HG02588 (cell line): ENCODE results near the gene BGLAP.

ENCODE experiments used
- ATAC-seq: cut with Tn5 transposase; IDR thresholded peaks from one replicate; pipeline ENCODE4 v1.9.1; 2021; ENCODE audit warnings: mild to moderate bottlenecking, moderate library complexity; ENCODE audit not compliant: unreplicated experiment

The BGLAP gene

DNA sequence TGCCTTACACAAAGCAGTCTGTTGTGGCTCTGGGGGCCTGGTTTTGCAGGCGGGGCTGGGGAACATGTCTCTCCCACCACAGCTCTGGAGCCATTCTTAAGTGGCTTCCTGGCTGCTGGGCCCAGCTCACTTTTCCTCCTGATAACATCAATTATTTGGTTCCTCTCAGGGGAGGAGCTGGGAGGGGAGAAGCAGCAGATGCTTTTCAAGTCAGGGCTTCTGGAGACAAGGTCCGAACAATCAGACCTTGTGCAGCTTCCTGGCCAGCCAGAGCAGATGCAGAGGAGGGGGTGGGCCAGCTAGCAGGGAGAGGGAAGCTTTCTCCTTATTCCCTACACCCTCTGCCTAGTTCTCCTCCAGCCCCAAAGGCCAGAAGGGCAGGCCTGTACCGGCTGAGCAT, 9.5 kb downstream of the BGLAP start:
- no peak for ATAC-seq

DNA sequence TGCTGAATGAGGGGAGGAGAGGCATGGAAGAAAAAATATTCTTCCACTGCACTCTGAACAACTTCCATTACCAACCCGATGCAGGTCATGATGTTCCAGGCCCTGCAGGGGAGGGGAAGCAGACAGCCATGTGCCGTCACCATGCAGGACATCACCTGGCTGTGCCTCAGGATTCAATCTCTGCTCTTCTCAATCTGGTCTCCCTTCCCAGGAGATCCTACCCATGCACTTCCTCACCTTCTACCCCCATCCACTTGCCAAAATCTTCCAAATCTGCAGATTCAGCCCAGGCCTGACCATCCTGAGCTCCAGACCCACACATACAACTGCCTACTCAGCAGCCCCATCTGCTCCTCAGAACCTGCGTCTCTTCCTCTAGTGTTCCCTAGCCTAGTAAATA, 11.7 kb downstream of the BGLAP start:
- no peak for ATAC-seq

DNA sequence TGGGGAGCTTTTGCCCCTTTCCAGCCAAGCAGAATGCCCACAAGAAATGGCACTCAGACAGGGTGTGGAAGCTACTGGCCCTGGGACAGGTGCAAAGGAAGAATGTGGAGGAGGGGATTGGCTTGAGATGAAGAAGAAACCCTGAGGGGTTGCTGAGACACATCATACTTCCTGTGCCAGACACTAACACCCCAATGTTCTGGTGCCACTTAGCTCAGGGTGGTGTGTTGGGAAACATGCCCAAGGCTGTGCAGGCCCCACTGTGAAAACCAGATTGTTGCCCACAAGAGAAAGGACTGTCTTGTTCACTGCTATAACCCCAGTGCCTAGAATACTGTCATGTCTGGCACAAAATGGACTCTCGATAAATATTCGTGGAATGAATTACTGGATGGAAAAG, 15.7 kb downstream of the BGLAP start:
- no peak for ATAC-seq

DNA sequence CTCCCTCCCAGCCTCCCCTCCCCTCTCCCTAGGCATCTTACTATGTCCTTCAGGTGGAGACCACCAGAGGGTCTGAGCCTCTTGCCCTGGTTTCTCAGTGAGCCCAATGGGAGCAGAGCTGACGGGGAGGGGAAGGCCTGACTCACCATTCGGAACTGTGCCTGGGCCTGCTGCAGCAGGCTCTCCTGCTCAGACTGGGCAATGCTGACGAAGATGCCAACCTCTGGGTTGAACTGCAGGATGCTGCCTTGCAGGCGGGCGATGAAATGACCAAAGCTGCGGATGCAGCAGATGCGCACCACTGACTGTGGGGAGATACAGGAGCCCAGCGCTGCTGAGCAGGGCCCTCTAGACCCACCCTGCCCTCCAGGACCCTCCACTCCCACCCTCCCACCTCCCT, 16.9 kb downstream of the BGLAP start:
- no peak for ATAC-seq

DNA sequence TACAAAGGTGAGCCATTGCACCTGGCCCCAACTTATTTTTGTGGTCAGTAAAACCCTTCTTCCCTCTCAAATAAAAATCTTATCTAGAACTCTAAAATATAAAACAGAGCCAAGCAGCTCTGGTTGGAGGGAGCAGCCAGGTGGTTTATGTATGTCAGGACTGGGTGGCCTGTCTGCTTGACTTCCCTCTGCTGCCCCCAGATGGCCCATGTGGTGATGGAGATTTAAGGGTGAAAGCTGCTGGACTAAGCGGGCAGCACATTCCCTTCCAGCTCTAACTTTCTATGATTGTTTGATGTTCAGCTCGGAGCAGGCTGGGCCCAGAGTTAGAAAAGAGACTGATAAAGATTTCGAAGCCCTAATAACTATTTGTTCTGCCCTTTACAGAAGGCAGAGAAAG, 17.8 kb downstream of the BGLAP start:
- ATAC-seq = no peak

DNA sequence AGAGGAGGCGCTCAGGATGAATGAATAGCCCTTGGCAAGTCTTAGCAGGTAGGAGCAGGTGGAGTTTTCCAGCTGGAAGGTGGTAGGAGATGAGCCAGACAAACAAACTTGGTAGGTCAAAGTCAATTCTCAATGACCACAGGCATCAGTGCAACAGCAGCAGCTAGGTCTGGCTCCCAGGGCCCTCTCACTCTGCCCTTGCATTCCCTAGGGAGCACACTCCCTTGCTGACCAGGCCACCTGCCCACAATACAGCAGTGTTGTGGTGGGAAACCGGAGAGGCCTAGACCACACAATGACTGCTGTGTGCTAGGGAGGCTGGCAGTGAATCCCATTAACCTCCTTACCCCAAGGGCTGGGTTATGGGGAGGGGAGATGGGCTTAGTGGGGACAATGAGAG, 18.9 kb downstream of the BGLAP start:
- no peak for ATAC-seq

DNA sequence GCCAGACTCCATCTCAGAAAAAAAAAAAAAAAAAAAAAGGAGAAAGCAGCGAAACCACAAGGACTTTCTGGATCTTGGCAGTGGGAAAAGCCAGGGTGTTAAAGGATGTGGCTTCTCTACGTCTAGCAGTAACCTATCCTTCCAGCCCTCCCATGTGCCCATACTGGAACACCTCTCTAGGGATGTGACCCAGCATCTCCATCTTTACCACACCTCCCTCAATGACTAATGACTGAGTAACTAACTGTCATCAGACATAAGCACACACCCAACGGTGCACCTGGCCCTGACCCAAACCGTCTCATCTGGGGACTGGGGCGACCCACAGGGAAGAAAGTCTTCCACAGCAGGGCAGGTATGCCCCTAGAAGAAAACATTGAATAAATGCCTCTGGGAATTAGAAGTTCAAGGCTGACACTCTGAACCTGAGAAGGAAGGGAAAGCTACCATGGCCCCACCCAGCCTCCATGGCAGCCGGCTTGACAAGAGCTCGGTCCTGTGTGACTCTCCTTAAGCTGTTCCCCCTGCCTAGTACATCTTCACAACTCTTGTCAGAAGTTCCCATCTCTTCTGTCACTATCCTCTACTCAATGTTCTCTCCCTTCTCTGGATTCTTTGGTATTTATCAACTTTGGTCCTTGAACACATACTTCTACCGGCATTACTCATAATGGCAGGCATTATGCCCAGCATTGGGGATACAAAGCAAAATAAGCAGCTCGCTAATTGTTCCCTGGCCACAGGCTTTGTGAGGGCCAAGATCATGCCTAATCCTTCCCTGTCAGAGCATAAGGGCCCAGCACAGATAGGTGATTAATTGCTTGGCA, 20.7 kb downstream of the BGLAP start:
- no peak for ATAC-seq

DNA sequence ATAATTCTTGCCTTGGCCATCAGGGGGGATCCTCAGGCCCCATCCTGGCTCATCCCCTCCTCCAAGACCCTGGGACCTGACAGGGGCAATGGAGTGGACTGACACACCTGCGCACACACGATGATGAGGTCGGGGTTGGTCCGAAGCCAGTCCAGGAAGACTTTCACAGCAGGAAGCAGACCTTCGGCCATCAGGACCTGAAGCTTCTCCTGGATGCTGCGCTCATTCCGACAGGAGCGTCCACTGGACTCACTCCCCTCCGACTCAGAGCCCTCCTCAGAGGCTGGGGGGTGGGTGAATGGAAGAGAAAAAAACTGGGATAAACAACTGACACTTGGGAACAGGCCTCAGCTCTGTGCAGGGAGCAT, 21.3 kb downstream of the BGLAP start:
- ATAC-seq = no peak

DNA sequence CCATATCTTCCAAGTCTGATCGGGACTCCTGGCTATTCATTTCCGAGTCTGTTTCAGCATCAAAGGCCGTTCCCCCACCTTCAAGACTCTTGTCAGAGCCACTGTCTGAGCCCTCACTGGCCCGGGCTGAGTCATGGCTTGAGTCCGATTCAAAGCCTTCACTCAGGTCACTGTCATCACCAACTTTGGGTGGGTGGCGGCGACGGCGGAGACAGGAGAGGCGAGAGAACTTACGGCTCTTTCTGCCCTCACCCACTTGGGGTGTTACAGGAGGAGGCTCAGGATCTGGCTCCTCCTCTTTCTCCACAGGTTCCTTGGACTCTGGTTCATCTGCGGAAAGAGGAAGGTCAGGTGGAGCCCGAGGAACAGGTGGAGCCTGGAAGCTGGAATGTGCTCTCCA, 24.1 kb downstream of the BGLAP start:
- ATAC-seq = no peak

DNA sequence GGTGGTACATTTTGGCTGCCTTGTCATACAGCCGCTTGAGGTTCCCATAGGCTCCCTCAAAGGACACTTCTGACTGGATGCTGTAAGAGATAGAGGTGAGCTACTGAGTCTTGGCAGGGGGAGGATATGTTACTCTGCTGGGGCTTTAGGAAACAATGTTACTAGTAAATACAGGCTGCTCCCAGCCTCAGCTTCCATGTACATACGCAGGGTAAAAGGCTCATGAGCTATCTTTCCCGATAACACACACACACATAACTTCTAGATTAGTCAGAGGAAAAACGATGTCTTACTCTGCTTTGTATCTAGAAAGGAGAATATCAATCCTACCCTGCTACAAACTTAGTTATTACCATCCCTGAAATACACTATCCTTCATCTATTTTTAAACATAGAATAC, 26.4 kb downstream of the BGLAP start:
- ATAC-seq = no peak

DNA sequence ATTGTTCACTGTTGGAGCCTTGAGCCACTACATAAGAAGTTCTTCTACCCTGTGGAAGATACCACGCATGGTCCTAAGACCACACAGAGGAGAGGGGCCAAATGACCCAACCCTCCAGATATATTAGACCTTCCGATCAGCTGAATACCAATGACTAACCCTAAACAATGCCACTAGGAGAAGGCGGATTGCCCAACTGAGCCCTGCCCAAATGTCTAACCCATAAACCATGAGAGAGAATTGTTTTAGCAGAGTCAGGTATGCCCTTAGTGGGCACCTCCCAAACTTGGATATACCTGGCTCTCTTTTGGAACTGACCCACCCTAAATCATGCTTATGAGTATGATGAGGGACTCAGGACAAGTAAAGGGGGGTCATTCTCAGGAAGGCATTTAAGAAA, 28.3 kb downstream of the BGLAP start:
- no peak for ATAC-seq

DNA sequence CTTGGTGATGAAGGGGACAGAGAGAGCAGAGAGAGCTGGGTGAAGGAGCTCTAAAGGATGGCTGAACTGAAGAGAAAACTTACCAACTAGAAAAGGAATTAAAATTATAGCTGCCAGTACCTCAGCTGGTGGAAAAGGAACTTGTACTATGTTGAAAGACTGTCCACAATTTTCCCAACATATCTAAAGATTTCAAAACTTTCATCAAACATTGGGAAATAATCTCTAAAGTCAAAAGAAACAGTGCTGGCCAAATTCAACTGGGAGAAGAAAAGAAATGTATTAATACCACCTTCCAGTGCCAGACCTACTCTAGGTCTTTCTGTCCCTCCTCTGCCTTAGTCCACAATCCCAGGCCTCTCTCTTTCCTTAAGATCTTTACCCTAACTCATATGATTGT, 34.5 kb downstream of the BGLAP start:
- ATAC-seq = no peak

DNA sequence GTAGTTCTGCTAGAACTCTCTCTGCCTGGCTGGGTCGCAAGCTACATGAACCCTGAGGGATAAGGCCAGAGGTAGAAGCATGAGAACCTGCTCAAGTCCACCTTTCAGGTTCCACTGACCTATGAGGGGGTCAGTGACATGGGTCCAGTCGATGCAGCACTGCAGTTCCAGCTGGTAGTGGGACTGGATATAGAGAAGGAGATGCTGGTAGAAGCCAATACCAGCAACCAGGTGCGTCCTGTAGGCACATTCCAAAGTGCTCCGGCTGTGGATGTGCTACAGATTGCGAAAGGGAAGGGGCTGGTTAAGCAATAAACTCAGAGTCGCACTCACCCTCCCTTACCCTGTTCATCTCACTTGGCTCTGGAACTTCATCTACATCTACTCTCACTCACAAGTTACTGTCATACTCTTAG, 35.0 kb downstream of the BGLAP start:
- ATAC-seq = no peak

DNA sequence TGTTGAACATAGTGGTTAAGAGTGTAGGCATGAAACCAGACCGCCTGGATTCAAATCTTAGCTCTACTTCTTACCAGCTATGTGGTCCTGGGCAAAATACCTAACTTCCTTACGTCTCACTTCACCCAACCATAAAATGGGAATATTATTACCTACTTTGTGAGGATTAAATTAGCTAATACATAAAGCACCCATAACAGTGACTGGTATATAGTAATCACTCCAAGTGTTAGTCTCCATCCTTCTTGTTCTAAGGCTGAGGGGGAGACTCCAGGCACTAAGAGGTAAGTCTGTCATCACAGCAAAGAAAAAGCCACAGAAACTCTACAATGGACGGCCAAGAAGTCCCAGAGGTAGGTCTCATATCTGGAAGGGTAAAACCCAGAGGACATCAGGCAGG, 37.9 kb downstream of the BGLAP start:
- ATAC-seq = no peak

DNA sequence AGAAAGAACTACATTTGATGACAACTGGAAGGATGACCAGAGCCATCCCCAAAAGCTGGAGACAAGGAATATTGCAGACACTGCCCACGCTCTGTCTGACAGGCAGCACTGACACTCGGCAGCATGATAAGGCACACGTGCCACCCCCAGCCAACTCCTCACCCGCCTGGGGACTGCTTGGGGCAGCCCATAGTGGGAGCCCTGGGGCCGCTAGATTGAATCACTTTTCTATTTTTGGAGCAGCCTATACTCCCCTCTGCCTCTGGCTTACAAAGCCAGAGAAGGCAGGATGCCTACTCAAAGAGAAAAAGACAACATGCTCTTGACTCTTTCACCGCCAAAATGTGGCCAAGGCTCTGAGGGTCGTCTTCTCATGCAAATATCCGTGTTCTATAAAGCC, 39.3 kb downstream of the BGLAP start:
- peak; percentile 39 for ATAC-seq

DNA sequence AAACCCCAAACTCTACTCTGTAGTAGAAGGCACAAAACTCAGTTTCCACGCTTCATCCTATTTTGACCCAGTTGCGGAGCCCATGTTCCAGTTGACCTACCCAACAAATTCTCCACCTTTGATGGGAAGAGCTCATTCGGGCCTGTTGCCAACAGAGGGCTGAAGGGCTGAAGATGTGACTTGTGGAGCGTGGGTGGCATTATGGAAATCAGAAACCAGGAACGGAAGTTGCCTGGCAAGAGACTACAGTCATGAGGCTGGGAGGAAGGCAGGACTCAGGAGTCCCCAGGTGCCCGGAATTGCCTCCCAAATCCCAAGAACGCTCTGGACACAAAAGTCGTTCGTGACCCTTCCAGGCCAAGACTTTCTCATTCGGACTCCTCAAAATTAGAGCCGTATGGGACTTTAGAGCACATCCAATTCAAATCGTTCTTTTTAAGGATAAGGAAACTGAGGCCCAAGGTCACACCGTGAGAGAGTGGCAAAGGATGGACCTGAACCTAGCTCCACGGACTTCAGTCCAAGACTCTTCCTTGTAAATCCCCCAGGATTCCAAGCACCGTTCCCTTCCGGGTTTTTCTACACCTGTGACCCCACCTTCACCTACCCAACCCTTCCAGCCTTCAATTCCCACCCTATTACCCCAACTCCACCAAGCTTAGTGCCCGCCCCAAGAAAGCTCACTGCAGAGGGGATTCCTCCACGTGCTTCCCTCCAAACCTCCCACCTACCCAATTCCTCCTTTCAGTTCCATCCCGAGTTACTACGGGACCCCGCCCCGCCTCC, 39.9 kb downstream of the BGLAP start:
- ATAC-seq = no peak

DNA sequence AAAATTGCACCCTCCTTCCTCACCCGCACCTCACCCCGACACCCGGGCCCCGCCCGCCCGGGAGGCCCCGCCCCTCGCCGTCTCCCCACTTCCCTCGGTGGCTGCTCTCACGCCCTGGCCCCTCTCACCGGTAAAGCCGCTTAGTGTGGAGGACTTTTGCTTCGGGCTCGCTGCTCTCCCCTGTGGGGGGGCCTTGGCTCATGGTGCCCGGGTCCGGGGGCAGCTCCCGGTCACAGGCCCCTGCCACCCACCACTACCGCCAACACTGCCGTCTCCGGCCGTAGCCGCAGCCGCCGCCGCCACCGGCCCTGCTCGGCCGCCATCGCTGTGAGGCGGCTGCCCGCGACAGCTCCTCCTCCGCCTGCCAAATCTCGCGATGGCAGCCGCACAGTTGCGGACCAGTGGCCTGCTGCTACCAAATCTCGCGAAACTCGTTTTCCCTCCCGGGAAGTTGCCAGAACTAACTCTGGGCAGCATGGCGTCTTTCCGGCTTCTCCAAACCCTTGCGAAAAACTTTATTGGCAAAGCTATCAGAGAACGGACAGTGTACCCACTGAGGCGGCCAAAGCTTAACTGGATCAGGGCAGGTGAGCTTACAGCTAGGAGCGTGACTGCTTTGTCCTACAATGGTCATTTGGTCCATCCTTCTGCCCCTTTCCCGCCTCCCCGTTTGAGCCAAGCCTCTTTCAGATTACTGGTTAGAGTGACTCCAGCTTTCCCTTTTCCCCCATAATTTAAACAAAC, 40.7 kb downstream of the BGLAP start, which contains the start of gene SMG5:
Gene SMG5, minus strand, starts transcription at position 347 of the 744 bp plus-strand sequence. Its CDS starts 145 bp downstream, at position 202.
- ATAC-seq = peak; percentile 80

DNA sequence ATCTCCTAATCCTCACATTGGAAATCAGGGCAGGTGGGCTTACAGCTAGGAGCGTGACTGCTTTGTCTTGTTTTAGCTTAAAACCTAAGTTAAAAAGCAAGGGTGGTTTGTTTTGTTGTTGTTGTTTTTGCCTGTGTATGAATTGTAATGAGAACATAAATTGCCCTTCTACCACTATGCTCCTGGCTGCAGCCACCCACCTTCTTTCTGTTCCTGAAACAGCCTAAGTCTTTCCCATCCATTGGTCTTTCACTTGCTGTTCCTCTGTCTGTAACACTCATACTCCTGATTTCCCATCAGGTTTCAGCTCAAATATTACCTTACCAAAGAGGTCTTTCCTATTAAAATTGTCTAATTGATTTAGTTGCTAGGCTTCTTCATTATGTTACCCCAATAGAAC, 41.5 kb downstream of the BGLAP start:
- no peak for ATAC-seq

DNA sequence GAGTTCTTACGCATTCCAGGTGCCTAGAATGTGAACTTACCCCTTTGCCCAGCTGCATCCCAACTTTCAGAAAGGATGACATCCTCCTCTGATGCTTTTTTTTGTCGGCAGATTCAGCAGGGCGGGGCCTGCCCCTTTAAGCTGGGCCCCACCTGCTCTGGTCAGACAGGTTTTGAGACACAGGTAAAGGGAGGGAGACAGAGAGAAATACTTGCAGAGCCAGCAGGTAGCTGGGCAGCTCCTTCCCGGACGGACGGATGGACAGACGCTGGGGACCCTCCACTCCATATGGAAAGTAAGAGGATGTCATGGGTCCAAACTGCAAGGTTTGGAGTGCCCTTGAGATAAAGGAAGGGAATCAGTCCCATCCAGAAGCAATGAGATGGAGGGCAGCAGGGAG, 42.1 kb downstream of the BGLAP start, which contains the start of gene TMEM79:
Gene TMEM79, plus strand, starts transcription at position 214 of the 400 bp plus-strand sequence. CDS start 902 bp downstream, outside the sequence.
- no peak for ATAC-seq

DNA sequence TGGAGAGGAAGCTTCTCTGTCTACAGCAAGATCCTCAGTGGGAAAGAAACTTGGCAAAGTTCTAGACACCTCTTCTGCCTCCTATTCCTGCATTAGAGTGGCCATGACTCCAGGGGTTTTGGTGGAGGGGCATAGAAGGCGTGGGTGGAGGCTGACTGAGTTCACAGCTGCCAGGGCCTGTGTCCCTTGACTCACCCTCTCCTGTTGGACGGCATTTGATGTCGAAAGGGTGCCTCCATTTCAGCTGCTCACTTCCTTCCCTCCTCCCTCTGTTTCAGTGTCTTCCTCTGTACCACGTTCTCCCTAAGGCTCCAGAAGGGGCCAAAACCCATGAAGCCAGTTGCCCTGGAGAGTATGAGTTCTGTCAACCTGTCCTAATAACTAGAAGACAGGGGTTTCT, 42.8 kb downstream of the BGLAP start:
- no peak for ATAC-seq

DNA sequence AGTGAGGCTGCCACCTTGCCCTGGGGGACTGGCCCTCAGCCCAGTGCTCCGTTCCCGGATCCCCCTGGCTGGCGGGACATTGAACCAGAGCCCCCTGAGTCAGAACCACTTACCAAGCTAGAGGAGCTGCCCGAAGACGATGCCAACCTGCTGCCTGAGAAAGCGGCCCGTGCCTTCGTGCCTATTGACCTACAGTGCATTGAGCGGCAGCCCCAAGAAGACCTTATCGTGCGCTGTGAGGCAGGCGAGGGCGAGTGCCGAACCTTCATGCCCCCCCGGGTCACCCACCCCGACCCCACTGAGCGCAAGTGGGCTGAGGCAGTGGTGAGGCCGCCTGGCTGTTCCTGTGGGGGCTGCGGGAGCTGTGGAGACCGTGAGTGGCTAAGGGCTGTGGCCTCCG, 43.5 kb downstream of the BGLAP start:
- ATAC-seq = no peak
